Fibroblast of lung (primary cell): ENCODE measurements around the gene ZSWIM6. TPM values are rescaled to one million over a fixed set of nuclear protein-coding genes. Genes with fewer than 3 reads are reported as not detected.

Experiments used
- DNase-seq, 2 donors: peaks; one replicate each; pipeline versions ENCODE4 v3.0.0 to v3.0.0-alpha.2; 2010; ENCODE audit warnings: low read depth in 2 of 2
- H2AFZ ChIP-seq: 2 replicates; pipeline ENCODE4 v1.5.1; 2012; ENCODE audit warnings: low read length, control low read depth, inconsistent platforms
- H3K27ac ChIP-seq: 2 replicates; pipeline ENCODE4 v1.5.1; 2011; ENCODE audit warnings: low read length, control low read depth; ENCODE audit not compliant: insufficient read depth
- H3K27me3 ChIP-seq: 2 replicates; pipeline ENCODE4 v1.5.1; 2011; ENCODE audit warnings: mild to moderate bottlenecking, low read length; ENCODE audit not compliant: control insufficient read depth, insufficient read depth
- H3K36me3 ChIP-seq: 2 replicates; pipeline ENCODE4 v1.5.1; 2011; ENCODE audit warnings: low read length; ENCODE audit not compliant: control insufficient read depth, insufficient read depth
- H3K4me1 ChIP-seq: 2 replicates; pipeline ENCODE4 v1.5.1; 2011; ENCODE audit warnings: low read length; ENCODE audit not compliant: control insufficient read depth, insufficient read depth; ENCODE audit errors: extremely low read depth
- H3K4me2 ChIP-seq: 2 replicates; pipeline ENCODE4 v1.5.1; 2011; ENCODE audit warnings: low read length, control low read depth; ENCODE audit not compliant: insufficient read depth; ENCODE audit errors: extremely low read depth
- H3K4me3 ChIP-seq, 4 experiments: fragments of 200-600 bp in 1 of 4; sonication (generic) in 1 of 4; replicated peaks in 1 of 4; 2 replicates each; pipeline ENCODE4 v1.5.1; 2011 to 2016; ENCODE audit warnings: low read length in 4 of 4, low read depth in 3 of 4, mild to moderate bottlenecking in 3 of 4, control low read depth in 2 of 4, inconsistent platforms in 1 of 4, mixed read lengths in 1 of 4; ENCODE audit not compliant: insufficient read depth in 1 of 4; ENCODE audit errors: control extremely low read depth in 1 of 4
- H3K79me2 ChIP-seq: 2 replicates; pipeline ENCODE4 v1.5.1; 2012; ENCODE audit warnings: mild to moderate bottlenecking, low read length, inconsistent platforms; ENCODE audit not compliant: control insufficient read depth, insufficient read depth
- H3K9ac ChIP-seq: 2 replicates; pipeline ENCODE4 v1.5.1; 2011; ENCODE audit warnings: mild to moderate bottlenecking, low read length, control low read depth; ENCODE audit not compliant: insufficient read depth
- H3K9me3 ChIP-seq: 2 replicates; pipeline ENCODE4 v1.5.1; 2012; ENCODE audit warnings: low read depth, low read length; ENCODE audit not compliant: control insufficient read depth, insufficient read depth
- H4K20me1 ChIP-seq: 2 replicates; pipeline ENCODE4 v1.5.1; 2011; ENCODE audit warnings: low read length; ENCODE audit not compliant: control insufficient read depth, insufficient read depth; ENCODE audit errors: extremely low read depth
- EZH2 ChIP-seq: IDR thresholded peaks from 2 replicates; pipeline ENCODE4 v1.5.1; 2012; ENCODE audit warnings: low read length, control low read depth, mild to moderate bottlenecking; ENCODE audit errors: missing control alignments
- polyA plus RNA-seq, 2 donors: library from polyadenylated mRNA; depleted of rRNA in 1 of 2; stranded (reverse) in 1 of 2; unstranded in 1 of 2; fragments of >200 nt; gene quantifications; 2 replicates each; pipeline ENCODE4 v1.2.1, GENCODE V29; 2011 to 2012; ENCODE audit warnings: missing spikeins in 1 of 2
- total RNA-seq: library from RNA; depleted of rRNA; stranded (reverse); fragments of >200 nt; gene quantifications from 2 replicates; pipeline ENCODE4 v1.2.1, GENCODE V29; 2014
- TF ChIP-seq, protein P1 (sequence below), 2 donors: IDR thresholded peaks in 1 of 2; conservative IDR thresholded peaks in 1 of 2; 1 replicate in 1 of 2; 2 replicates in 1 of 2; pipeline ENCODE4 v1.5.1; 2011 to 2012; ENCODE audit warnings: low read length in 2 of 2, control low read depth in 1 of 2, inconsistent platforms in 1 of 2, low read depth in 1 of 2, mild to moderate bottlenecking in 1 of 2

The ZSWIM6 gene
- total and polyA plus RNA-seq, 2 donors (not counting 1 experiment from before 2014, with no cell fraction given): 23.5 to 26.6 TPM

DNA sequence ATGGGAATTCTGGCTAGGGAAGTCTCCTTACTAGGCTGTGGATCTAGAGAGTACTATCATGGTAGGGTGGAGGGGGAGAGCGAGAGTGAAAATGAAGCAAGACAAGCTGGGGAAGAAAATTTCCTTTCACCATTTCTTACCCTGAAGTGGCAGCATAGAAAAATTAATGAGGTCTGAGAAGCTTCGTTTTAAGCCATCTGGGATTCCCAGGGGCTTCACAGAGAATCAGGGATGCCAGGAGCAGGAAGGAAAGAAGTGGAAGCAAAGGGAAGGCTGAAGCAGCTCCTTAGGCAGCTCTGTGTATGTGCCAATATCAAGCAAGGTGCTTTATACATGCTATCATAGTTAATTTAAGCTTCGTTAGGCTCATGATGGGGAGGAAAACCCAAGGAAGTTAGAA lies 169.9 kb downstream of the ZSWIM6 start:
- Histone ChIP-seq H2AFZ (no peak overlapping the region), H3K9me3 (no peaks in the 10 kb centered on the region), H4K20me1 (no peaks in the 10 kb centered on the region), H3K4me3 (no peak overlapping the region), H3K4me2 (no peak overlapping the region), H3K9ac (no peak overlapping the region), H3K27me3 (no peaks in the 10 kb centered on the region), H3K36me3 (peaks cover 2% of the 10 kb centered on the region), H3K27ac (no peak overlapping the region), H3K79me2 (peaks cover 28% of the 10 kb centered on the region), H3K4me1 (no peaks in the 10 kb centered on the region)
- no peak for TF ChIP-seq EZH2
- TF ChIP-seq, protein P1, sequence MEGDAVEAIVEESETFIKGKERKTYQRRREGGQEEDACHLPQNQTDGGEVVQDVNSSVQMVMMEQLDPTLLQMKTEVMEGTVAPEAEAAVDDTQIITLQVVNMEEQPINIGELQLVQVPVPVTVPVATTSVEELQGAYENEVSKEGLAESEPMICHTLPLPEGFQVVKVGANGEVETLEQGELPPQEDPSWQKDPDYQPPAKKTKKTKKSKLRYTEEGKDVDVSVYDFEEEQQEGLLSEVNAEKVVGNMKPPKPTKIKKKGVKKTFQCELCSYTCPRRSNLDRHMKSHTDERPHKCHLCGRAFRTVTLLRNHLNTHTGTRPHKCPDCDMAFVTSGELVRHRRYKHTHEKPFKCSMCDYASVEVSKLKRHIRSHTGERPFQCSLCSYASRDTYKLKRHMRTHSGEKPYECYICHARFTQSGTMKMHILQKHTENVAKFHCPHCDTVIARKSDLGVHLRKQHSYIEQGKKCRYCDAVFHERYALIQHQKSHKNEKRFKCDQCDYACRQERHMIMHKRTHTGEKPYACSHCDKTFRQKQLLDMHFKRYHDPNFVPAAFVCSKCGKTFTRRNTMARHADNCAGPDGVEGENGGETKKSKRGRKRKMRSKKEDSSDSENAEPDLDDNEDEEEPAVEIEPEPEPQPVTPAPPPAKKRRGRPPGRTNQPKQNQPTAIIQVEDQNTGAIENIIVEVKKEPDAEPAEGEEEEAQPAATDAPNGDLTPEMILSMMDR (conservative IDR thresholded peaks at IDR 0.05 in 1 of 2, IDR thresholded peaks at IDR 0.05 in 1 of 2; ENCODE audit: low read depth in 1 of 2, low read length in 2 of 2): no peak
- no peak for DNase-seq

DNA sequence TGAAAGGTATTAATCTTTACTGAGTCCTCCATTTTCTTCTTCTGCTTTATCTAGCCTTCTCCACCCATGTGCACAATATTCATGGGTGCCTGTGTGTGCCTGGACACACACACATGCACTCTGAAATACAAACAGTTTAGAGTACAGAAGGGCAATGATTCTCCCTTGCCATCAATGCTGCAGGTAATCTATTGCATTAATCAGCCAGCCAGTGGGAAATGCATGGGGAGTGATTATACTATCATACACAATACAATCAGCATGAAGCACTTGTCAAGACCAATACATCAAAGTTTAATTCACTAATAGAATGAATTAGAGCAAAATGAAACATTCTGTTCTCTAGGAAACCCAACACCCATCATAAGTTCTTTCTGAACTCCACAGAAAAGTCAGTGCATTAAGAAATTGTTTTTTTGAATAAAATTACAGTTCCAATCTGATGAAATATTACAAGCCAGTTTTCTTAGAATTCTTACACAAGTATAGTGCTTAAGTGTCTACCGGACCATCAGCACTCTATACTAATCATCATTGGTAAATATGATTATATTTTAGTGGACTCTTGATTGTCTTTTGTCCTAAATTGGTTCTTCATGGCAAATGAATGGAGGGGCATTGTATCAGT lies 172.2 kb downstream of the ZSWIM6 start:
- no peak overlapping the region for H3K9ac ChIP-seq
- no peaks in the 10 kb centered on the region for H3K4me1 ChIP-seq
- TF ChIP-seq, protein P1 (conservative IDR thresholded peaks at IDR 0.05 in 1 of 2, IDR thresholded peaks at IDR 0.05 in 1 of 2; ENCODE audit: low read depth in 1 of 2, low read length in 2 of 2): no peak
- TF ChIP-seq EZH2: no peak
- H3K79me2 ChIP-seq: peaks cover 21% of the 10 kb centered on the region
- H3K4me3 ChIP-seq: no peak overlapping the region
- H3K27me3 ChIP-seq: no peaks in the 10 kb centered on the region
- H2AFZ ChIP-seq: no peak overlapping the region
- H4K20me1 ChIP-seq: no peaks in the 10 kb centered on the region
- H3K4me2 ChIP-seq: no peak overlapping the region
- peaks cover 5% of the 10 kb centered on the region for H3K36me3 ChIP-seq
- H3K9me3 ChIP-seq: no peaks in the 10 kb centered on the region
- DNase-seq: no peak
- no peak overlapping the region for H3K27ac ChIP-seq

DNA sequence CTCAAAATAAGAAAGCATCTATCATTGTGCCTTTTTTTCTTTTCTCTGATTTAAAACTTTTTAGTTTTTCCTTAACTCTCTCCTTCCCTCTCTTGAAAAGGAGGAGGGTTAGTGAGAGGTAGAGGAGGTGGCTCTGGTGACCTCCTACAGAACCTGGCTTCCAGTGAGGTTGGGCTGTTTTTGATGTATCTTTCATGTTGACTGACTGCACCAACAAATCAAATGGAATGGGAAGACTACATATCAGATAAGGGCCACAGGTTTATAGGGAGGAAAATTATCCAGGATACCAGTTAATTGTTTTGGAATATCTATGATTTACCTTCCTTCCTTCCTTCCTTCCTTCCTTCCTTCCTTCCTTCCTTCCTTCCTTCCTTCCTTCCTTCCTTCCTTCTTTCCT lies 173.2 kb downstream of the ZSWIM6 start:
- Histone ChIP-seq H3K9ac (no peak overlapping the region), H3K27ac (no peak overlapping the region), H3K27me3 (no peaks in the 10 kb centered on the region), H3K4me3 (no peak overlapping the region), H3K9me3 (no peaks in the 10 kb centered on the region), H2AFZ (no peak overlapping the region), H3K79me2 (peaks cover 25% of the 10 kb centered on the region), H4K20me1 (no peaks in the 10 kb centered on the region), H3K36me3 (peaks cover 5% of the 10 kb centered on the region), H3K4me2 (no peak overlapping the region), H3K4me1 (no peaks in the 10 kb centered on the region)
- no peak for DNase-seq
- TF ChIP-seq EZH2: no peak
- TF ChIP-seq, protein P1 (conservative IDR thresholded peaks at IDR 0.05 in 1 of 2, IDR thresholded peaks at IDR 0.05 in 1 of 2; ENCODE audit: low read depth in 1 of 2, low read length in 2 of 2): no peak
